Panc1 (cell line): ENCODE measurements around the gene GPR12. TPM values are rescaled to one million over a fixed set of nuclear protein-coding genes. Genes with fewer than 3 reads are reported as not detected.

ENCODE experiments used
- ATAC-seq: fragments of 200-7000 bp; cut with Tn5 transposase; 2 replicates; pipeline ENCODE4 v1.9.1; 2020; ENCODE audit warnings: mild to moderate bottlenecking, moderate library complexity
- BruUV-seq: library from RNA; stranded (reverse); fragments of 400-500 nt; replicated peaks from 2 replicates; lab custom pipeline; 2021; lab: Mats Ljungman, UMichigan
- CTCF ChIA-PET: fragments of 300-600 bp; sonication (Branson Sonifier 250); formaldehyde crosslinking; loops from one replicate; lab custom pipeline; 2022; ENCODE audit warnings: antibody characterized with exemption; lab: Charles Lee
- POLR2A ChIA-PET: fragments of 300-600 bp; sonication (Branson Sonifier 250); formaldehyde crosslinking; loops from one replicate; lab custom pipeline; 2022; ENCODE audit warnings: antibody characterized with exemption; lab: Charles Lee
- DNase-seq: peaks from one replicate; pipeline ENCODE4 v3.0.0-alpha.2; 2010; ENCODE audit warnings: low read depth, low spot score
- H3K27ac ChIP-seq: 2 replicates; pipeline ENCODE4 v1.5.1; 2011; ENCODE audit warnings: mild to moderate bottlenecking, low read length, inconsistent platforms
- H3K27me3 ChIP-seq: fragments of 200-500 bp; sonication (Bioruptor generic); 2 replicates; pipeline ENCODE4 v1.6.0; 2014; ENCODE audit warnings: low read length, inconsistent platforms; ENCODE audit not compliant: control insufficient read depth, insufficient read depth
- H3K36me3 ChIP-seq: fragments of 200-500 bp; sonication (Bioruptor generic); 2 replicates; pipeline ENCODE4 v1.5.1; 2014; ENCODE audit warnings: inconsistent platforms, mild to moderate bottlenecking, low read length, moderate library complexity; ENCODE audit not compliant: control insufficient read depth, insufficient read depth
- H3K4me1 ChIP-seq: 2 replicates; pipeline ENCODE4 v1.5.1; 2011; ENCODE audit warnings: inconsistent platforms, mild to moderate bottlenecking, low read length, moderate library complexity; ENCODE audit not compliant: control insufficient read depth, insufficient read depth
- H3K4me3 ChIP-seq, 2 experiments: 2 replicates each; pipeline ENCODE4 v1.5.1; 2011 to 2012; ENCODE audit warnings: low read depth in 2 of 2, low read length in 2 of 2, mild to moderate bottlenecking in 2 of 2, inconsistent platforms in 1 of 2, moderate library complexity in 1 of 2
- H3K9me3 ChIP-seq: fragments of 200-500 bp; sonication (Bioruptor generic); 2 replicates; pipeline ENCODE4 v1.5.1; 2014; ENCODE audit warnings: low read depth, mild to moderate bottlenecking, inconsistent platforms, low read length, moderate library complexity; ENCODE audit not compliant: control insufficient read depth, insufficient read depth
- POLR2AphosphoS5 ChIP-seq: IDR thresholded peaks from 2 replicates; pipeline ENCODE4 v1.6.1; 2012; ENCODE audit warnings: mild to moderate bottlenecking, low read depth, low read length, moderate library complexity
- SIN3A ChIP-seq: IDR thresholded peaks from 2 replicates; pipeline ENCODE4 v1.6.1; 2012; ENCODE audit warnings: low read depth, mild to moderate bottlenecking, low read length, moderate library complexity, borderline replicate concordance; ENCODE audit not compliant: insufficient read depth
- TCF7L2 ChIP-seq: IDR thresholded peaks from 2 replicates; pipeline ENCODE4 v1.6.1; 2011; ENCODE audit warnings: mild to moderate bottlenecking, low read depth, low read length, inconsistent platforms
- in situ Hi-C: cut with HindIII; loops from 2 replicates; pipeline ENCODE4 v1.10.0; 2016; ENCODE audit warnings: low sequenced_read_pairs, low pct_unique_long_range_greater_than_20kb
- intact Hi-C: fragments of 100-400 bp; cut with micrococcal nuclease; formaldehyde crosslinking; loops from one replicate; pipeline ENCODE4 v1.10.0; 2022; ENCODE audit not compliant: unreplicated experiment
- total RNA-seq: library from RNA; stranded (reverse); gene quantifications from one replicate; pipeline ENCODE4 v1.2.1, GENCODE V29; 2021; ENCODE audit not compliant: unreplicated experiment
- TF ChIP-seq, protein P1 (sequence below): fragments of 450-650 bp; IDR thresholded peaks from 2 replicates; pipeline ENCODE4 v1.5.1; 2017; ENCODE audit warnings: mild to moderate bottlenecking
- TF ChIP-seq, protein P2 (sequence below), 2 experiments: IDR thresholded peaks; 2 replicates each; pipeline ENCODE4 v1.6.1; 2011 to 2012; ENCODE audit warnings: low read depth in 2 of 2, control low read depth in 1 of 2, low read length in 1 of 2, mild to moderate bottlenecking in 1 of 2, moderate library complexity in 1 of 2; ENCODE audit not compliant: insufficient read depth in 1 of 2

Gene GPR12
- total RNA-seq, 1 experiment from 2014 or later = not detected

DNA sequence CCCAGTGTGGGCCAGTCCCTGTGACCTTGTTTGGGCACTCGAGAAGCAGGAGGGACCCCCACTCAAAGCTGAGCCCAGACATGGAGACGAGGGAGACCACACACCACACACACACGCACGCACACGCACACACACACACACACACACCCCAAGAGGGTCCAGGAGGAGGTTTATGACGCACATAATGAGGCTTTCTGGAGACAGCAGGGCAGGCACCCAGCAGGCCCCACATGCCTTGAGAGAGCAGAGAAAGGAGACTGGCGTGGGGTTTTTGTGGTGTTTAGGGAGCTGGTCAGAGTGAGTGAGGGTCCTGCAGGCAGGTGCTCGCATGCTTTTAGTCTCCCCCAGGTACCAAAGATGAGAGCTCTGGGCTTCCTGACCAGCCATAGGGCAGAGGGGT, 42.4 kb downstream of the GPR12 start:
- DNase-seq (no peak), ATAC-seq (no peak)
- Histone ChIP-seq H3K4me1 (no peaks in the 10 kb centered on the region), H3K36me3 (no peaks in the 10 kb centered on the region), H3K9me3 (no peaks in the 10 kb centered on the region), H3K27ac (no peak overlapping the region), H3K4me3 (no peak overlapping the region), H3K27me3 (no peaks in the 10 kb centered on the region)
- ChIA-PET POLR2A (no interaction called here), CTCF (no interaction called here)
- TF ChIP-seq, protein P1, sequence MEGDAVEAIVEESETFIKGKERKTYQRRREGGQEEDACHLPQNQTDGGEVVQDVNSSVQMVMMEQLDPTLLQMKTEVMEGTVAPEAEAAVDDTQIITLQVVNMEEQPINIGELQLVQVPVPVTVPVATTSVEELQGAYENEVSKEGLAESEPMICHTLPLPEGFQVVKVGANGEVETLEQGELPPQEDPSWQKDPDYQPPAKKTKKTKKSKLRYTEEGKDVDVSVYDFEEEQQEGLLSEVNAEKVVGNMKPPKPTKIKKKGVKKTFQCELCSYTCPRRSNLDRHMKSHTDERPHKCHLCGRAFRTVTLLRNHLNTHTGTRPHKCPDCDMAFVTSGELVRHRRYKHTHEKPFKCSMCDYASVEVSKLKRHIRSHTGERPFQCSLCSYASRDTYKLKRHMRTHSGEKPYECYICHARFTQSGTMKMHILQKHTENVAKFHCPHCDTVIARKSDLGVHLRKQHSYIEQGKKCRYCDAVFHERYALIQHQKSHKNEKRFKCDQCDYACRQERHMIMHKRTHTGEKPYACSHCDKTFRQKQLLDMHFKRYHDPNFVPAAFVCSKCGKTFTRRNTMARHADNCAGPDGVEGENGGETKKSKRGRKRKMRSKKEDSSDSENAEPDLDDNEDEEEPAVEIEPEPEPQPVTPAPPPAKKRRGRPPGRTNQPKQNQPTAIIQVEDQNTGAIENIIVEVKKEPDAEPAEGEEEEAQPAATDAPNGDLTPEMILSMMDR = no peak
- TF ChIP-seq TCF7L2 (no peak), SIN3A (no peak), POLR2AphosphoS5 (no peak)
- TF ChIP-seq, protein P2, sequence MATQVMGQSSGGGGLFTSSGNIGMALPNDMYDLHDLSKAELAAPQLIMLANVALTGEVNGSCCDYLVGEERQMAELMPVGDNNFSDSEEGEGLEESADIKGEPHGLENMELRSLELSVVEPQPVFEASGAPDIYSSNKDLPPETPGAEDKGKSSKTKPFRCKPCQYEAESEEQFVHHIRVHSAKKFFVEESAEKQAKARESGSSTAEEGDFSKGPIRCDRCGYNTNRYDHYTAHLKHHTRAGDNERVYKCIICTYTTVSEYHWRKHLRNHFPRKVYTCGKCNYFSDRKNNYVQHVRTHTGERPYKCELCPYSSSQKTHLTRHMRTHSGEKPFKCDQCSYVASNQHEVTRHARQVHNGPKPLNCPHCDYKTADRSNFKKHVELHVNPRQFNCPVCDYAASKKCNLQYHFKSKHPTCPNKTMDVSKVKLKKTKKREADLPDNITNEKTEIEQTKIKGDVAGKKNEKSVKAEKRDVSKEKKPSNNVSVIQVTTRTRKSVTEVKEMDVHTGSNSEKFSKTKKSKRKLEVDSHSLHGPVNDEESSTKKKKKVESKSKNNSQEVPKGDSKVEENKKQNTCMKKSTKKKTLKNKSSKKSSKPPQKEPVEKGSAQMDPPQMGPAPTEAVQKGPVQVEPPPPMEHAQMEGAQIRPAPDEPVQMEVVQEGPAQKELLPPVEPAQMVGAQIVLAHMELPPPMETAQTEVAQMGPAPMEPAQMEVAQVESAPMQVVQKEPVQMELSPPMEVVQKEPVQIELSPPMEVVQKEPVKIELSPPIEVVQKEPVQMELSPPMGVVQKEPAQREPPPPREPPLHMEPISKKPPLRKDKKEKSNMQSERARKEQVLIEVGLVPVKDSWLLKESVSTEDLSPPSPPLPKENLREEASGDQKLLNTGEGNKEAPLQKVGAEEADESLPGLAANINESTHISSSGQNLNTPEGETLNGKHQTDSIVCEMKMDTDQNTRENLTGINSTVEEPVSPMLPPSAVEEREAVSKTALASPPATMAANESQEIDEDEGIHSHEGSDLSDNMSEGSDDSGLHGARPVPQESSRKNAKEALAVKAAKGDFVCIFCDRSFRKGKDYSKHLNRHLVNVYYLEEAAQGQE (IDR thresholded peaks at IDR 0.05; ENCODE audit: insufficient read depth in 1 of 2, low read depth in 2 of 2, low read length in 1 of 2) = no peak
- in situ Hi-C loops = no loop called here
- no TSS peak for BruUV-seq
- intact Hi-C loops = no loop called here

DNA sequence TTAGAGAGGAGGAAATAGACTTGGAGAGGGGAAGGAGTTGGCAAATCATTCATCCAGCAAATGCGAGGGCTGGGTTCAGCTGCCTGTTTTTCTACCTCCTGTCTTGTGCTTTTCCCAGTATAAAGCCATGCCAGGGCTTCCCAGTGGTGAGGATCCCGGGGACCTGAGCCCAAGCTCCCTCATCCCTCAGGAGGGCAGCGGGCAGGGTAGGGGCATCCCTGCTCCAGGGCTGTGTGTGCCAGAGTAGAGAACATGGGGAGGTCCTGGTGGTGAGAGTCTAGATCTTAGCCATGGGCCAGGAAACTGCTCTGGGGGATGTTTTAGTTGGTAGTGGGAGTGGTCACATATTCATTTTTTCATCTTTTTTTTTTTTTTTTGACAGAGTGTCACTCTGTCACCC, 43.6 kb downstream of the GPR12 start:
- Histone ChIP-seq H3K4me3 (no peak overlapping the region), H3K9me3 (no peaks in the 10 kb centered on the region), H3K36me3 (no peaks in the 10 kb centered on the region), H3K27ac (no peak overlapping the region), H3K4me1 (no peaks in the 10 kb centered on the region), H3K27me3 (no peaks in the 10 kb centered on the region)
- no peak for DNase-seq
- CTCF ChIA-PET = no interaction called here
- intact Hi-C loops = no loop called here
- POLR2A ChIA-PET = no interaction called here
- BruUV-seq = no TSS peak
- ATAC-seq = no peak
- in situ Hi-C loops = no loop called here
- TF ChIP-seq POLR2AphosphoS5 (no peak), TCF7L2 (no peak), SIN3A (no peak)
- TF ChIP-seq, protein P1 = no peak
- TF ChIP-seq, protein P2 (IDR thresholded peaks at IDR 0.05; ENCODE audit: insufficient read depth in 1 of 2, low read depth in 2 of 2, low read length in 1 of 2) = no peak
